COR-L47 (cell line): ENCODE data around the gene PEAK1.

ENCODE experiments used
- DNase-seq: peaks from one replicate; lab custom pipeline; 2025; lab: John Stamatoyannopoulos, UW

Gene PEAK1

GRCh38 chr15:77171221-77171967 lies 248.5 kb downstream of the PEAK1 start:
- no peak for DNase-seq

- DNase-seq: no peak
These were observed 251.3 kb downstream of the PEAK1 start for GRCh38 chr15:77168616-77169015.

- DNase-seq: no peak
These were observed 251.8 kb downstream of the PEAK1 start for GRCh38 chr15:77168141-77168540.

- no peak for DNase-seq
These were observed 252.5 kb downstream of the PEAK1 start for GRCh38 chr15:77167406-77167805.

- no peak for DNase-seq
These were observed 256.0 kb downstream of the PEAK1 start for GRCh38 chr15:77163781-77164384.

- DNase-seq: no peak
These were observed 256.9 kb downstream of the PEAK1 start for GRCh38 chr15:77162872-77163633.

GRCh38 chr15:77160562-77161478 lies 259.1 kb downstream of the PEAK1 start:
- DNase-seq: peak; percentile 52

GRCh38 chr15:77156000-77156399 lies 263.9 kb downstream of the PEAK1 start:
- DNase-seq: peak; percentile 52

GRCh38 chr15:77148191-77148590 lies 271.7 kb downstream of the PEAK1 start:
- DNase-seq: no peak

- no peak for DNase-seq
These were observed 274.5 kb downstream of the PEAK1 start for GRCh38 chr15:77145370-77145769.

GRCh38 chr15:77144492-77145070 lies 275.3 kb downstream of the PEAK1 start:
- no peak for DNase-seq

- DNase-seq: no peak
These were observed 275.9 kb downstream of the PEAK1 start for GRCh38 chr15:77144026-77144425.

- DNase-seq: no peak
These were observed 276.3 kb downstream of the PEAK1 start for GRCh38 chr15:77143616-77144015.

GRCh38 chr15:77143191-77143590 lies 276.7 kb downstream of the PEAK1 start:
- no peak for DNase-seq

GRCh38 chr15:77140220-77140619 lies 279.7 kb downstream of the PEAK1 start:
- no peak for DNase-seq

GRCh38 chr15:77139312-77139711 lies 280.6 kb downstream of the PEAK1 start:
- DNase-seq: no peak

- no peak for DNase-seq
These were observed 281.8 kb downstream of the PEAK1 start for GRCh38 chr15:77138167-77138522.

- DNase-seq: no peak
These were observed 284.7 kb downstream of the PEAK1 start for GRCh38 chr15:77135181-77135580.

- DNase-seq: no peak
These were observed 289.5 kb downstream of the PEAK1 start for GRCh38 chr15:77130315-77130930.

- DNase-seq: no peak
These were observed 292.3 kb downstream of the PEAK1 start for GRCh38 chr15:77127626-77128025.
